GM18868 (cell line): ENCODE data around the gene POGZ.
"Not testable (repeated sequence)": the region's sequence is repeated elsewhere in the genome, so short reads cannot be mapped to it uniquely, and the experiment has no call there.

ENCODE experiments used
- ATAC-seq: cut with Tn5 transposase; IDR thresholded peaks from one replicate; pipeline ENCODE4 v1.9.1; 2021; ENCODE audit warnings: mild to moderate bottlenecking, moderate library complexity; ENCODE audit not compliant: unreplicated experiment

POGZ gene

DNA sequence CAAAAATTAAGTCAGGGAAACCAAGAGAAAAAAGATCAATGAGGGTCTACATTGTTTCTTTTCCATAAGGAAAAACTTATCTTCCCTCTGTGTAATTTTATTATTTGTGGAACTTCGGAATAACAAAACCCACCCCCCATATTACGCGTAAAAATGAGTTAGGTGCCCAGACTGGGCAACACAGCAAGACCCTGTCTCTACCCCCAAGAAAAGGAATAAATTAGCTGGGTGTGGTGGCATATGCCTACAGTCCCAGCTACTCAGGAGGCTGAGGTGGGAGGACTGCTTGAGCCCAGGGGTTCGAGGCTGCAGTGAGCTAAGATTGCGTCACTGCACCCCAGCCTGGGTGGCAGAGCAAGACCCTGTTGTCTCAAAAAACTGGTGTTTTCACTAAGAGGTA, 39.5 kb downstream of the POGZ start:
- ATAC-seq: no peak

DNA sequence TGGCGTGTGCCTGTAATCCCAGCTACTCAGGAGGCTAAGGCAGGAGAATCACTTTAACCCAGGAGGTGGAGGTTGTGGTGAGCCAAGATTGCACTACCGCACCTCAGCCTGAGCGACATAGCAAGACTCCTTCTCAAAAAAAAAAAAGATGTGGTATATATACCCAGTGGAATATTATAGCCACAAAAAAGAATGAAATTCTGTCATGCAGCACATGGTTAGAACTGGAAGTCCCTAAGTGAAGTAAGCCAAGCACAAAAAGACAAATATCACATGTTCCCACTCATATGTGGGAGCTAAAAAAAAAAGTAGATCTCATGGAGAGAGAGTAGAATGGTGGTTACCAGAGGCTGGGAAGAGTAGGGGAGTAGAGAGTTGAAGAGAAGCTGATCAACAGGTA, 41.2 kb downstream of the POGZ start:
- ATAC-seq: no peak

DNA sequence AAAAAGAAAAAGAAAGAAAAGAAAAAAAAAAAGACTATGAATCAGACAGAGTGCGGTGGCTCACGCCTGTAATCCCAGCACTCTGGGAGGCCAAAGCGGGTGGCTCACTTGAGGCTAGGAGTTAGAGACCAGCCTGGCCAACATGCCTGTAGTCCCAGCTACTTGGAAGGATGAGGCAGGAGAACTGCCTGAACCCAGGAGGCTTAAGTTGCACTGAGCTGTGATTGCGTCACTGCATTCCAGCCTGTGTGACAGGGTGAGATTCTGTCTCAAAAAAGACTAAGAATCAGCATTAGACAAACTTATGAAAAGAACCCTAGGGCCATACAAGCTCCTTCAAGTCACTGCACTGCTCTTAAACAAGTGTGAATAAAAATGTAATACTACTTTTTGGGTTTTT, 43.1 kb downstream of the POGZ start:
- ATAC-seq: no peak

DNA sequence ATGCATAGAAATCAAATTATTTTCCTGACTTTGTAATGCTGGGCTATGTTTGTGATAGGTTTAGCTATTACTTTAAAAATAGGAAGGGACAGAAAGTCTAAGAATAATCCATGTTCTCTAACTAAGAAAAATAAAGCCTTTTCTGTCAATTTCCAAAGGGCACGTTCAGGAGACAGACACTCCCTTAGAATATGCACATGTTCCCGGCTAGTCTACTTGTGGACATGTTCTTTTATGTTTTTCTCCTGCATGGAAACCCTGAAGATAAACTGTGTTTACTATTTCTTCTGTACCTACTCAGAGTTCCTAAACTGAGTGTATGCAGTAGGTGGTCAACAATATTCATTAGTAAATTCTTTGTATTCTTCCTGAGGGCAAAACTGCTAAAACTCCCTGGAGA, 47.4 kb downstream of the POGZ start:
- ATAC-seq: no peak

DNA sequence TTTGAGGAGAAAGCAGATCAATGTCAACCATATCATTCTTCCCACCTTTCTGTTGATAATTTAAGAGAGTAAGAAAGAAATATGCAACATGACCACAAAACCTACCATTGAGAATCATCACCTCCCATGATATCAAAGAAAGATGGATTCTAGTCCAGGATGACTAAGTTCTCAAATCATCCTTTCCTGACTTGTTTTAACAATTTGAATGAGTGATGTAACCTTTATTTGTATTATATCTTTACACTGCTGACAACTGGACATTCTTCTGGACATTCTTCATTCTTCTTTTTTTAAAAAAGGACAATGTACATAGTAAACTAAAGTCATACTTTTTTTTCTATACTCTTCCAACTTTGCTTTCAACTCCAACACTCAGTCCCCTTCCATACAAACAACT, 50.4 kb downstream of the POGZ start:
- ATAC-seq: no peak

DNA sequence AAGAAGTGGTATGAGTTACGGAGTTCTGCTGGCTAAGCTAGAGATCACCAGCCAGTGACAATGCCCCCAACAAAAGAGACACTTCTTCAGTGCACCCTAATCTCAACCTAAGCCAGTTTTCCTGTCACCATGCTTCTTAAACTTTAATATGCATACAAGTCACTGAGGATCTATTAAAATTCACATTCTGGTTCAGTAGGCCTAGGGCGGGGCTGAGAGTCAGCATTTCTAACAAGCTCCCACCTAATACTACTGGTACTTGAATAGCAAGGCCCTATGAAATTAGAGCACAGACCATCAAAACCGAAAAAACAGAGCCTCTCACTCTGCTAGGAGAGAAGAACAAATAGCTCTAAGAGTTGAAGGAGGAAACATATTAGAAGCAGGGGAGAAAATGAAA, 52.0 kb downstream of the POGZ start:
- ATAC-seq: no peak

DNA sequence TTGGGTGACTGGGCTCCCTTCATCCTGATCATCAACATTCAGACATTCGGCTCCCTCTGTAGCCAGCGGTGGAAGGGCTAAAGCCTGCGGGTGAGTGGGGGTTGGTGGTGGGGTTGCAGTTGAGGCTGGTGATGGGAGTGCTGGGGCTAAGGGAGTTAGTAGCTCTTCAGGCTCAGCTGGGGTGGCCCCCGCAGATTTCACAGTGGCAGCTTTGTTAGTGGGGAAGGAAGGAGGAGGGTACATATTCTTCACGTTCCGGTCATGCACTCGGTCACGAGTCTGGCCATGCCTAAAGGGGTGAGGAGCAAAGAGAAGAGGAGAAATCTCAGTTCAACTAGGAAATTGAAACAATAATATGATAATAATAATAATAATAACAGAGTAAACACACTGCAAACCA, 53.1 kb downstream of the POGZ start:
- ATAC-seq: no peak

DNA sequence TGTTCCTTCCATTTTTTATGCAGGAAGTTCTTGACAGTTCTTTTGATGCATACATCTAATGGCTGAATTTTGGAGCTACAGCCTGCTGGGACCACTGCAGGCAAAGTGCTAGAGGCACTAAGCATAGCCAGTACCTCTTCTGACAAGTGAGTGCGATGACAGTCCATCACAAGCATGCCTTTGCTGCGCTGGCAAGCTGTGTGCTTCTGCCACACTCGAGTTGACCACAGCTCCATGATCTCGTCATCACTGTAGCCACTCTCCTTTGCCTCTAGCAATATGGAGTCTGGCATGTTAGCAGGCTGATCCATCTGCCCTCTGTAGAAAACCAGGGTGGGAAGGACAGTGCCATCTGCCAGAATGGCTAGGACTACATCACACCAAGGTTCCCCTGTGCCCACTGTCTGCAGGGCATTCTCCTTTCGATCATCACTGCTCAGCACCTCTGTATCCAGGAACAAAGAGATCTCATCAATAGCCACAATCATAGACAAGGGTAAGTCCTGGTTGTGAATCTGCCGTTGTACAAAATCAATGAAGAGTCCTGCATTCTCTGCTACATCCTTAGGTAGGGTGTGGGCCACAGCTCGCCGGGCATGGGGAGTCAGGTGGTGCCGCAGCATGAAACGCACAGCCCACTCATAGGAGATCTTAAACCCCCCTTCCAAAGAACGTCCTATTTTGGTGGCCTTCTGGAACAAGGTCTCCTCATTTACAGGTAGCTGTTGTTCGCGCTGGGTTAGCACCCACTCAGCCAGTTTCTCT, 53.9 kb downstream of the POGZ start:
- no peak for ATAC-seq

DNA sequence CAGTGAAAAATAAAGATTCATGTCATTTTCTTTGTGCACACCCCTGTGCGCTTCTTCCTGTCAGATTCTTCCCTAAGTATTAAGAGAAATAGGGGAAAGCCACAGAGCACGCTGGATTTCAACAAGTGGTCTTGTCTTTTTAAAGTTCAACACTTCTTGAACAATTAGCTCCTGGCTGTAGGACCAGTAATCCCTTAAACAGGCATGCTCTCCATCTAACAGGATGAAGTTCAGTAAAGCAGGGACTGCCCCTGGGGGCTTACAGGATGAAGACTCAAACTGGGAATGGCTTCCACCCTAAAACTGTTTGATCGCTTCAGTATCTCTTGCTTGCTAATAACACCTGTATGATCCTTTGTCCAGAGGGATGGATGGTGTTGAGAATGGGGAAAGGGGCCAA, 55.7 kb downstream of the POGZ start:
- no peak for ATAC-seq

DNA sequence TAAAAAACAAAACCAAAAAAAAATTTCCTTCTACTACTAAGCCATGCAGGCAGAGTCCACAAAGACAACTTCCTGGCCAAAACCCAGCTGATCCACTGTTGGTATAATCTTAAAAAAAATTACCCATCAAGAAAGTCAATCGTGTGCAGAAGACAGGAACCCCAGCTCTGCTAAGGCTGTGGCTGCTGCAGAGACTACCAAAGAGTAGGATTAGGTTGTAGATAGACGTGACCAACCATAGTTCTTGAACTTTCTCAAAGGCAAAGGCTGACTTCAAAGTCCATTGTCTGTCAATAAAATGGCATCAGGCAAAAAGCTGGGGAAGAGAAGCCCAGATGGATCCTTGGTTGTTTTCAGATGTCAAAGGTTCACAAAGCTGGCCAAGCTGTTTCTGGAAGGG, 56.5 kb downstream of the POGZ start:
- ATAC-seq: no peak

DNA sequence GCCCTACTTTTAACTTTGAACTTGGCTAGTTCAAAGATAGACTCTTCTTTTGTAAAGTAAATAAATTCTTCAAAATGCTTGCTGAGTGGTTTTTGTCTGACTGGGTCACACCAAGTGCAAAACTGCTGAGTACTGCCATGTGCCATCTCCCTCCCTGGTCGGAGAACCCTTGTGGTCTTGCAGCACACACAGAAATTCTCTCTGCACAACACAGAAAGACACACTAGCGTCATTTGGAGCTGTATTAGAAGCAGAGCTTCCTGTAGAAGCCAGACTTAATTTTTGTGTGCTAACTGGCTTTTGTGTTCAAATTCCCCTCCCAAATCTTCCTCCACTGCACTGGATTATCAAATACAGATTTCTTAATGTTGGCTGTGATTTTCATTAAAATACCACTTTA, 57.4 kb downstream of the POGZ start:
- no peak for ATAC-seq

DNA sequence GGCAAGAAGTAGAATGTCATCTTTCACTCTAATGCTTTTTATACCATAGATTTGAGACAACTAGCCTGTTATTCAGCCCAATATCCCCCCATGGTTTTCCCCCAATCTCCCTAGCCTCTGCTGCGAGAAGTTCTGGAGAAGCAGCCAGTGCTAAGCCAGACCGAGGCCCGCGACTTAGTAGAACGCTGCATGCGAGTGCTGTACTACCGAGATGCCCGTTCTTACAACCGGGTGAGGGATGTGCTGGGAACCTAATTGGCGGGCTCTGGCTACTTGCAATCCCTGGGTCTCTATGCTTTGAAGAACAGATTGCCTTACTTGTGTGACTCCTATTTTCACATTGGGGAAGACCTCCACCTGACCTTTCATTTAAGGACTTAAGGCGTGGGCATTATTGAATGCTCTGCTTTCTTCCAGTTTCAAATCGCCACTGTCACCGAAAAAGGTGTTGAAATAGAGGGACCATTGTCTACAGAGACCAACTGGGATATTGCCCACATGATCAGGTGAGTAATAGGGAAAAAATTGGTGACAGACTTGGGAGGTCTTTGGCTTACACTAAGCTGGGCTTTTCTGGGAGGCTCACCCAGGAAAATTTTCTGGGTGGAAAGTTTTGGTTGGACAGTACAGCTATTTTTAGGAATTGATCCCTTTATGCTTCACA, 58.0 kb downstream of the POGZ start:
- ATAC-seq: no peak

DNA sequence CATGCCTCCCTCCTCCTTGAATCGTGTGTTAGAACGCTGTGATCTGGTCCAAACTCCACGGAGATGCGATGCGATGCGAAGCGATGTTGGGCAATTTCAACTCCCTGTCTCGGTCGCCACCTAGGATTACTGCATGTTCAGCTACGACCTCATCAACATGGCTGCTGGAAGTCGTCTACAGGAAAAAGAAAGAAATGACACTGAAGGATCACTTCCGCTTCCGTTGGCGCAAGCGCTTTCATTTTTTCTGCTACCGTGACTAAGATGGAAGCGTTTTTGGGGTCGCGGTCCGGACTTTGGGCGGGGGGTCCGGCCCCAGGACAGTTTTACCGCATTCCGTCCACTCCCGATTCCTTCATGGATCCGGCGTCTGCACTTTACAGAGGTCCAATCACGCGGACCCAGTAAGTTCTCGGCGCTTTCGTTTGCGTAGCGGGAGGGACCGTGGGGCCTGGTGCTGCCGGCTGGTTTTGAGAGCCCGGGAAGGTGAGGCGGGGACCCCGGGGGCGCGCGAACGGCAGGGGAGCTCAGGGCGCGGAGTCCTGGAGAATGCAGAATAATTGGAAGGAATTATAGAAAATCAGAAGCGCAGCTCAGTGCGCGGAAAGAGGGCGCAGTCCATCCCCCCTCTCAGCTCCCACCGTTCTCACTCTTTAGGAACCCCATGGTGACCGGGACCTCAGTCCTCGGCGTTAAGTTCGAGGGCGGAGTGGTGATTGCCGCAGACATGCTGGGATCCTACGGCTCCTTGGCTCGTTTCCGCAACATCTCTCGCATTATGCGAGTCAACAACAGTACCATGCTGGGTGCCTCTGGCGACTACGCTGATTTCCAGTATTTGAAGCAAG, 59.7 kb downstream of the POGZ start, which contains the start of gene PSMB4:
Gene PSMB4 (plus strand): TSS at position 250 of the 848 bp plus-strand sequence. CDS start 15 bp downstream, at position 265.
- peak; percentile 70 for ATAC-seq

DNA sequence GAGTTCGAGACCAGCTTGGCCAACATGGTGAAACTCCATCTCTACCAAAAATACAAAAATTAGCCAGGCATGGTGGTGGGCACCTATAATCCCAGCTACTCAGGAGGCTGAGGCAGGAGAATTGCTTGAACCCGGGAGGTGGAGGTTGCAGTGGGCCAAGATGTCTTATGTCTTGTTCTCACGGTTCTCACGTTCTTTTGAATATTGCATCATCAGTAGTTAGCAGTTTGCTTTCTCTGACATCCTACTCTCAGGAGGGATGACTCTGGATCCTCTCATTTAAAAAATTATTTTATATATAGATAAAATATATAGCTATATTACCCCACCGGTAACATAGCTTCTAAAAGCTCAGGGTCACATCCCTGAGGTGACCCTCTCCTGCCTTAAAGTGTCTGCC, 63.0 kb downstream of the POGZ start:
- not testable (repeated sequence) for ATAC-seq

DNA sequence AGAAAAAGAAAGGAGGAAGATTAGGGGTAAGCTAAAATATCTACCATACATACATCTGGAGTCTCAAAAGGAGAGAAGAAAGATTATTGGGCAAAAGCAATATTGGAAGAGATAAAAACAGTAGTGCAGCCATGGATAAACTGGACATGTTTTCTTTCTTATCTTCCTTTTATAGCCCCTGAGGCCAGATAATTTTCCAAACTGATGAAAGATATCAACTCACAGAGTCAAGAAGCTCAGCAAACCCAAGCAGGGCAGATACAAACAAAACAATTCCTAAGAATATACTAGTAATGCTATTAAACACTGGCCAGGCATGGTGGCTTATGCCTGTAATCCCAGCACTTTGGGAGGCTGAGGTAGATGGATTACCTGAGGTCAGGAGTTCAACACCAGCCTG, 65.7 kb downstream of the POGZ start:
- ATAC-seq: no peak

DNA sequence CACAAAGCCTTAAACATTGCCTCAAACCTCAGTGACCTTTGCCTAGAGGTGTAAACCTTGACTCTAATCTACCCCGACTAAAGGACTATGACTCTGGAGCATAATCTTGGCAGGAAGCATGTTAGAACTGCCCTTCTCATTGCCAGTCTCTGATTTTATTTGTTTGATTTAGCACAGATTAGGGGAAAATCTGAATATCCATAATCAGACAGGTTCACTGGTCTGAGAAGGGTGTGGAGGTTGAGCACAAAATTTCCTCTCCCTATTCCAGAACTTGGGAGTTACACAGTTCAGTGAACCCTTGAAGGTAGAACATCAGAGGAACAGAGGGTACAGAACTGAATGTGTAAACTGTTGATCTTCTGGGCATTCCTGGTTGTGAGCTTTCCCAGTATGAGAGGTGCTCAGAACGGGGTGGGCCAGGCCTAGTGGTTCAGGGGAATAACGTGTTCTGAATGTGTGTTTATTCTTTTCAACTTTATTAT, 68.2 kb downstream of the POGZ start:
- ATAC-seq: no peak

DNA sequence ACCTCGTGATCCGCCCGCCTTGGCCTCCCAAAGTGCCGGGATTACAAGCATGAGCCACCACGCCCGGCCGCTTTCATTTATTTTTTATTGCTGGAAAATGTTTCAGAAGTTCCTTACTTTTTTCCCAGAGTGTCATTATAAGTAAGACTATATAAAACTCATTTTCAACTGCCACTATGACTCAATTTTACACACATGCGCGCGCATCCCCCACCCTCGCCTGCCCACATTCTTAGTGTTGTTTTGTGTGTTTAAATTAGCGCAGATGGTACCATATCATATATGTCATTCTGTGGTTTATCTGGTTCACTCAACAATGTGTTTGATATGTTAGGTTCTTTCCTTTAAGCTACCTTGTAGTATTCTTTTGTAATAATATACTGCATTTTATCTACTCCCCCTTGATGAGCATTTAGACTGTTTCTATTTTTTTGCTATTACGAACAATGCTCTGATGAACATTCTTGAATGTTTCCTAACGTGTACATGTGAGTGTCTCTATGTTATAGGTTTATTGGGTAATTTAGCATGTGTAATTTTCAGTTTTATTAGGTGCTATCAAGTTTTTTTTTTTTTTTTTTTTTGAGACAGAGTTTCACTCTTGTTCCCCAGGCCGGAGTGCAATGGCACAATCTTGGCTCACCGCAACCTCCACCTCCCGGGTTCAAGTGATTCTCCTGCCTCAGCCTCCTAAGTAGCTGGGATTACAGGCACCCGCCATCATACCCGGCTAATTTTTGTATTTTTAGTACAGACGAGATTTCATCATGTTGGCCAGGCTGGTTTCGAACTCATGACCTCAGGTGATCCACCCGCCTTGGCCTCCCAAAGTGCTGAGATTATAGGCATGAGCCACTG, 68.8 kb downstream of the POGZ start:
- ATAC-seq: not testable (repeated sequence)

DNA sequence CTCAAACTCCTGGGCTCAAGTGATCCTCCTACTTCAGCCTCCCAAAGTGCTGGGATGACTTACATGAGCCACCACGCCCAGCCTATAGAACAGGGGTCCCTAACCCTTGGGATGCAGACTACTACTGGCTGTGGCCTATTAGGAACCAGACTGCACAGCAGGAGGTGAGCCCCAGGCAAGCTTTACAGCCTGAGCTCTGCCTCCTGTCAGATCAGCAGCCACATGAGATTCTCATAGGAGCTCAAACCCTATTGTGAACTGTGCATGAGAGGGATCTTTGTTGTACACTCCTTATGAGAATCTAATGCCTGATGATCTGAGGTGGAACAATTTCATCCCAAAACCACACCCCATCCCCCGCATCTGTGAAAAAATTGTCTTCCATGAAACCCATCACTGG, 73.3 kb downstream of the POGZ start:
- ATAC-seq: no peak

DNA sequence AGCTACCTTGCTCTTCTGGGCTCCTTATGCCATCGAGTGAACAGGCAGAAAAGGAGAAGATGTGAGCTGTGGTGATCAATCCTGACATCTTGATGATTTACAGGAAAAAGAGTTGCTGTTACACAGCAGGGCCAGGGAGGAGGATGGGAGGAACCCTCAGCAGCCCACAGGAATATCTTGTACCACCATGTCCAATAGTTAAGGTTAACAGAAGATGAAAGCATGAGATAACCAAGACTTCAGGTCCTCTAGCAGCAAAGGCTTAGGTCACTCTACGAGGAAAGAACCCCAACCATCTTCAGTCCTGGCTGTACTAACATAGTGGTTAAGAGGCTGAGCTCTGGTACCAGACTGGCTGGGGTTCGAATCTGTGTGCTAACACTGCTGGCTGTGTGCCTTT, 74.7 kb downstream of the POGZ start:
- no peak for ATAC-seq

DNA sequence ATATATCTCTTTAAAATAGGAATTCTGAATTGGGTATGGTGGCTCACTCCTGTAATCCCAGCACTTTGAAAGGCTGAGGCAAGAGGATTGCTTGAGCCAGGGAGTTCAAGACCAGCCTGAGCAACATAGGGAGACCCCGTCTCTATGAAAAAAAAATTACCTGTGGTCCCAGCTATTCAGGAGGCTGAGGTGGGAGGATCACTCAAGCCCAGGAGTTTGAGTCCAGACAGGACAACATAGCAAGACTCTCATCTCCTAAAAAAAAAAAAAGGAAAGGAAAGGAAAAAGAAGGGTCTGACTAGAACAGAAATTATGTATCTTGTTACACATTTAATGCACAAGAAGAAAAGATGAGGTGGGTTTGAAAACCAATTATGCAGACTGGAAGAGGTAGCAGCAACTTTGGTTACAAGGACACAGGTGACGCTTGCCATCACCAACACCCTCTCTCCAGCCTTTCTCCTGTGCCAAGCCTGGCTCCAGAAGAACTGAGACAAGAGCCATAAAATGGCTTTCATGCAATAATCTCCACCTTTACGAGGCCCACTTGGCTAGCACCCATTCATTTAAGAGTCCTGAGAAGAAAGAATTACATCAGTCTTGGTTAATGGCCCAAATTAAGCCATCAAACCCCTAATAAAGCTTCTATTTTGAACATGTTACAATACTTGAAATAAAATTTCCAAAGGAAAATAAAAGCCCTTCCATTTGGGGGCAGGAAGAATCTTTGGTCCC, 82.0 kb downstream of the POGZ start:
- no peak for ATAC-seq
